Measurements from ENCODE around the gene PIK3C2B.

- TF ChIP-seq CTCF (IDR thresholded peaks at IDR 0.05) (no peak), POLR2A (IDR thresholded peaks at IDR 0.05) (no peak)
Measured at GRCh38 chr1:204513117-204513716, 18.6 kb upstream of the PIK3C2B start.
